WERI-Rb-1 (cell line): ENCODE results near the gene TSGA10IP.

ENCODE experiments used
- DNase-seq: peaks from one replicate; pipeline ENCODE4 v3.0.0-alpha.2; 2020
- H3K27ac ChIP-seq: fragments of 250-450 bp; sonication (Bioruptor Pico); 2 replicates; pipeline ENCODE4 v1.5.1; 2020; ENCODE audit warnings: mild to moderate bottlenecking, moderate library complexity
- H3K27me3 ChIP-seq: fragments of 250-450 bp; sonication (Bioruptor Pico); 2 replicates; pipeline ENCODE4 v1.5.1; 2021; ENCODE audit warnings: mild to moderate bottlenecking, low read depth, moderate library complexity; ENCODE audit not compliant: insufficient read depth, severe bottlenecking
- H3K36me3 ChIP-seq: fragments of 250-450 bp; sonication (Bioruptor Pico); 2 replicates; pipeline ENCODE4 v1.5.1; 2020; ENCODE audit warnings: mild to moderate bottlenecking, moderate library complexity
- H3K4me3 ChIP-seq: 2 replicates; pipeline ENCODE4 v1.5.1; 2011; ENCODE audit warnings: low read depth, mild to moderate bottlenecking, control low read depth, low read length
- H3K9me3 ChIP-seq: fragments of 250-450 bp; sonication (Bioruptor Pico); 2 replicates; pipeline ENCODE4 v1.5.1; 2021; ENCODE audit warnings: mild to moderate bottlenecking, moderate library complexity; ENCODE audit not compliant: severe bottlenecking
- CTCF ChIP-seq: IDR thresholded peaks from 2 replicates; pipeline ENCODE4 v1.5.1; 2011; ENCODE audit warnings: low read depth, mild to moderate bottlenecking, control low read depth, inconsistent platforms, low read length

Gene TSGA10IP

GRCh38 chr11:65906602-65907001, 38.7 kb upstream of the TSGA10IP start:
- TF ChIP-seq CTCF, result no peak
- no peaks in the 10 kb centered on the region for H3K36me3 ChIP-seq
- no peak overlapping the region for H3K27ac ChIP-seq
- DNase-seq, result no peak
- H3K4me3 ChIP-seq, result no peak overlapping the region
- no peaks in the 10 kb centered on the region for H3K9me3 ChIP-seq
- no peaks in the 10 kb centered on the region for H3K27me3 ChIP-seq

- H3K27me3 ChIP-seq, result no peaks in the 10 kb centered on the region
- TF ChIP-seq CTCF, result no peak
- no peaks in the 10 kb centered on the region for H3K9me3 ChIP-seq
- no peak overlapping the region for H3K27ac ChIP-seq
- DNase-seq, result no peak
- no peak overlapping the region for H3K4me3 ChIP-seq
- H3K36me3 ChIP-seq, result no peaks in the 10 kb centered on the region
Measured at GRCh38 chr11:65907878-65908277, 37.4 kb upstream of the TSGA10IP start.

GRCh38 chr11:65911682-65912568, 33.4 kb upstream of the TSGA10IP start:
- H3K4me3 ChIP-seq, result no peak overlapping the region
- H3K36me3 ChIP-seq, result no peaks in the 10 kb centered on the region
- H3K9me3 ChIP-seq, result no peaks in the 10 kb centered on the region
- H3K27ac ChIP-seq, result peak overlapping the region; percentile 34
- no peaks in the 10 kb centered on the region for H3K27me3 ChIP-seq
- DNase-seq, result peak; percentile 78
- TF ChIP-seq CTCF, result peak; percentile 82

- Histone ChIP-seq H3K27ac (no peak overlapping the region), H3K9me3 (no peaks in the 10 kb centered on the region), H3K27me3 (no peaks in the 10 kb centered on the region), H3K4me3 (no peak overlapping the region), H3K36me3 (no peaks in the 10 kb centered on the region; the same call in 1 of the 2 replicates)
- no peak for DNase-seq
- TF ChIP-seq CTCF, result no peak
Measured at GRCh38 chr11:65912845-65913244, 32.4 kb upstream of the TSGA10IP start.

- no peak for TF ChIP-seq CTCF
- no peak overlapping the region for H3K27ac ChIP-seq
- H3K27me3 ChIP-seq, result no peaks in the 10 kb centered on the region
- H3K4me3 ChIP-seq, result no peak overlapping the region
- DNase-seq, result peak; percentile 36
- no peaks in the 10 kb centered on the region; the same call in 1 of the 2 replicates for H3K36me3 ChIP-seq
- no peaks in the 10 kb centered on the region for H3K9me3 ChIP-seq
Measured at GRCh38 chr11:65915101-65915820, 30.0 kb upstream of the TSGA10IP start.
